Hepatocyte (in vitro differentiated cells): ENCODE data around the gene ROCK1. TPM values are rescaled to one million over a fixed set of nuclear protein-coding genes. Genes with fewer than 3 reads are reported as not detected.

Experiments used
- DNase-seq: peaks from one replicate; pipeline ENCODE4 v3.0.0-alpha.2; 2016; ENCODE audit warnings: low spot score
- H2AFZ ChIP-seq: fragments of 200-600 bp; sonication (generic); 2 replicates; pipeline ENCODE4 v1.6.0; 2016; ENCODE audit warnings: antibody characterized with exemption, mild to moderate bottlenecking
- H3K27ac ChIP-seq: fragments of 200-600 bp; sonication (generic); 2 replicates; pipeline ENCODE4 v1.5.1; 2016; ENCODE audit warnings: mild to moderate bottlenecking
- H3K27me3 ChIP-seq: fragments of 200-600 bp; sonication (generic); 2 replicates; pipeline ENCODE4 v1.6.1; 2016
- H3K36me3 ChIP-seq: fragments of 200-600 bp; sonication (generic); replicated peaks from 2 replicates; pipeline ENCODE4 v1.5.1; 2016; ENCODE audit warnings: low read depth; ENCODE audit not compliant: insufficient read depth
- H3K4me1 ChIP-seq: fragments of 200-600 bp; sonication (generic); 2 replicates; pipeline ENCODE4 v1.5.1; 2016; ENCODE audit warnings: mild to moderate bottlenecking, moderate library complexity; ENCODE audit not compliant: insufficient read depth
- H3K4me2 ChIP-seq: fragments of 200-600 bp; sonication (generic); 2 replicates; pipeline ENCODE4 v1.6.0; 2016
- H3K4me3 ChIP-seq: fragments of 200-600 bp; sonication (generic); 2 replicates; pipeline ENCODE4 v1.5.1; 2016; ENCODE audit warnings: mild to moderate bottlenecking
- H3K79me2 ChIP-seq: fragments of 200-600 bp; sonication (generic); 2 replicates; pipeline ENCODE4 v1.6.0; 2017; ENCODE audit warnings: mild to moderate bottlenecking
- H3K9me2 ChIP-seq: fragments of 200-600 bp; sonication (generic); replicated peaks from 2 replicates; pipeline ENCODE4 v1.6.0; 2017; ENCODE audit warnings: mild to moderate bottlenecking; ENCODE audit not compliant: insufficient read depth
- H3K9me3 ChIP-seq: fragments of 200-600 bp; sonication (generic); 2 replicates; pipeline ENCODE4 v1.5.1; 2016; ENCODE audit warnings: low read depth, mild to moderate bottlenecking
- H4K20me1 ChIP-seq: fragments of 200-600 bp; sonication (generic); 2 replicates; pipeline ENCODE4 v1.6.0; 2016; ENCODE audit warnings: mild to moderate bottlenecking; ENCODE audit not compliant: insufficient read depth, poor library complexity, severe bottlenecking
- CTCF ChIP-seq: fragments of 200-600 bp; sonication (generic); IDR thresholded peaks from 2 replicates; pipeline ENCODE4 v1.5.1; 2016; ENCODE audit warnings: antibody characterized with exemption, mild to moderate bottlenecking; ENCODE audit not compliant: poor library complexity
- EZH2 ChIP-seq: fragments of 200-600 bp; sonication (generic); IDR thresholded peaks from 2 replicates; pipeline ENCODE4 v1.6.1; 2016; ENCODE audit warnings: antibody characterized with exemption, mild to moderate bottlenecking, borderline replicate concordance
- EZH2phosphoT487 ChIP-seq: fragments of 200-600 bp; sonication (generic); IDR thresholded peaks from one replicate; pipeline ENCODE4 v1.6.1; 2018; ENCODE audit warnings: antibody characterized with exemption, mild to moderate bottlenecking, low read depth, moderate library complexity; ENCODE audit not compliant: unreplicated experiment, severe bottlenecking
- WGBS: methylation state at CpG from one replicate; pipeline ENCODE4 v1.1.6; 2016; ENCODE audit warnings: low lambda C conversion rate; ENCODE audit errors: missing lambda C conversion rate; 5-methylcytosine and 5-hydroxymethylcytosine counted together
- polyA plus RNA-seq: library from polyadenylated mRNA; unstranded; fragments of >200 nt; fragmentation: Nextera tagmentation; extraction: Ambion mirVana; gene quantifications from 2 replicates; pipeline ENCODE4 v1.2.1, GENCODE V29; 2016
- total RNA-seq: library from RNA; depleted of rRNA; stranded (reverse); fragments of >200 nt; gene quantifications from 2 replicates; pipeline ENCODE4 v1.2.3, GENCODE V29; 2014

The ROCK1 gene
- total and polyA plus RNA-seq, 2 experiments from 2014 or later: 22.5 to 41.7 TPM

GRCh38 chr18:21051620-21052019, 60.0 kb downstream of the ROCK1 start:
- TF ChIP-seq EZH2phosphoT487 (no peak), CTCF (no peak), EZH2 (no peak)
- Histone ChIP-seq H3K4me3 (no peak overlapping the region), H4K20me1 (peaks cover 5% of the 10 kb centered on the region), H3K36me3 (no peaks in the 10 kb centered on the region), H3K27me3 (no peaks in the 10 kb centered on the region), H3K4me2 (no peak overlapping the region), H3K4me1 (no peaks in the 10 kb centered on the region), H3K27ac (no peak overlapping the region), H3K9me2 (no peaks in the 10 kb centered on the region), H2AFZ (no peak overlapping the region), H3K79me2 (peaks cover 53% of the 10 kb centered on the region), H3K9me3 (no peaks in the 10 kb centered on the region)
- 94% methylated on average over 3 of the region's 3 CpGs for WGBS
- DNase-seq: no peak

- Histone ChIP-seq H3K27me3 (no peaks in the 10 kb centered on the region), H3K79me2 (peaks cover 33% of the 10 kb centered on the region), H3K27ac (no peak overlapping the region), H3K9me3 (no peaks in the 10 kb centered on the region), H3K36me3 (no peaks in the 10 kb centered on the region), H4K20me1 (peaks cover 5% of the 10 kb centered on the region), H3K4me1 (no peaks in the 10 kb centered on the region), H3K9me2 (no peaks in the 10 kb centered on the region), H2AFZ (no peak overlapping the region), H3K4me3 (no peak overlapping the region), H3K4me2 (no peak overlapping the region)
- no peak for DNase-seq
- 73% methylated on average over 1 of the region's 1 CpG for WGBS
- TF ChIP-seq EZH2 (no peak), EZH2phosphoT487 (no peak), CTCF (no peak)
These were observed 62.3 kb downstream of the ROCK1 start for GRCh38 chr18:21049306-21049705.

DNA sequence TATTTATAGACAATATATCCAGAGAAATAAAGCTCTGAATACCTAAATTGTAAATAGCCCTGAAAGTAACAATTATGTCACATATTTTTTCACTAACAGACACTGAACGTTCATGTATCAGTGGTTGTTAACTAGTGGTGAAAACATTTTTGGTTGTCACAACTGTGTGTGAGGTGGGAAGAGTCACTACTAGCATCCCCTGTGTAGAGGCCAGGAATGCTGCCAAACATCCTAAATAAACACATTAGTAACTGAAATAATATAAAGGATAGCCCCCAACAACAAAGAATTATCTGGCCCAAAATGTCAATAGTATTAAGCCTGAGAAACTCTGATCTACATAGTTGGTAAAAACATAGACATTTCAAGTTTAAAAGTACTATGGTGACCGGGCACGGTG, 64.5 kb downstream of the ROCK1 start:
- no peaks in the 10 kb centered on the region for H3K9me3 ChIP-seq
- no peak overlapping the region for H2AFZ ChIP-seq
- 90% methylated on average over 3 of the region's 3 CpGs for WGBS
- peaks cover 26% of the 10 kb centered on the region for H3K79me2 ChIP-seq
- no peak overlapping the region for H3K4me2 ChIP-seq
- H3K4me3 ChIP-seq: no peak overlapping the region
- no peaks in the 10 kb centered on the region for H4K20me1 ChIP-seq
- H3K27me3 ChIP-seq: no peaks in the 10 kb centered on the region
- TF ChIP-seq EZH2phosphoT487 (no peak), EZH2 (no peak), CTCF (no peak)
- no peak for DNase-seq
- no peaks in the 10 kb centered on the region for H3K9me2 ChIP-seq
- no peaks in the 10 kb centered on the region for H3K36me3 ChIP-seq
- H3K4me1 ChIP-seq: no peaks in the 10 kb centered on the region
- H3K27ac ChIP-seq: no peak overlapping the region

- H3K36me3 ChIP-seq: no peaks in the 10 kb centered on the region
- WGBS: 92% methylated on average over 2 of the region's 2 CpGs
- H3K4me3 ChIP-seq: no peak overlapping the region
These were observed 71.1 kb downstream of the ROCK1 start for GRCh38 chr18:21040466-21040865.

More at GRCh38 chr18:21040466-21040865, 71.1 kb downstream of the ROCK1 start:
- no peak for DNase-seq
- H3K27me3 ChIP-seq: no peaks in the 10 kb centered on the region
- H3K4me2 ChIP-seq: no peak overlapping the region
- H3K27ac ChIP-seq: no peak overlapping the region
- no peaks in the 10 kb centered on the region for H3K9me3 ChIP-seq
- no peaks in the 10 kb centered on the region for H4K20me1 ChIP-seq
- H3K79me2 ChIP-seq: no peaks in the 10 kb centered on the region
- H3K9me2 ChIP-seq: no peaks in the 10 kb centered on the region
- H2AFZ ChIP-seq: no peak overlapping the region
- H3K4me1 ChIP-seq: no peaks in the 10 kb centered on the region
- TF ChIP-seq CTCF (no peak), EZH2phosphoT487 (no peak), EZH2 (no peak)
